H1 (cell line): Measurements from ENCODE around the gene ST14. TPM values are rescaled to one million over a fixed set of nuclear protein-coding genes. Genes with fewer than 3 reads are reported as not detected.

ENCODE experiments used
- polyA plus RNA-seq, 7 experiments: library from polyadenylated mRNA; depleted of rRNA in 3 of 7; stranded (reverse) in 5 of 7; unstranded in 2 of 7; fragments of >200 nt in 5 of 7; fragments of 200-250 nt in 2 of 7; gene quantifications; 1 replicate in 5 of 7; 2 replicates in 1 of 7; 4 replicates in 1 of 7; pipeline versions ENCODE4 v1.2.1 to v1.2.3, GENCODE V29; 2011 to 2013; ENCODE audit warnings: missing spikeins in 2 of 7, mixed read lengths in 2 of 7
- small RNA-seq: library from polyadenylated mRNA; stranded (forward); fragments of <200 nt; extraction: miRNeasy Mini kit (QIAGEN cat#:217004); gene quantifications from one replicate; pipeline ENCODE3, GENCODE V24; 2013; ENCODE audit not compliant: insufficient read depth
- total RNA-seq: library from RNA; stranded (reverse); fragmentation: NEBNext Ultra II Directional; extraction: Animal tissue kit (Norgen Biotek cat#: 25700); gene quantifications from 2 replicates; pipeline ENCODE4 v1.2.1, GENCODE V29; 2021

Gene ST14
- total and polyA plus RNA-seq, 2 of the 8 experiments (the other 6 are each of a cell fraction or from before 2014, with no cell fraction given): 22.4 to 24.9 TPM

Small RNA genes within 50 kb of the gene (small RNA-seq; reads per million reads assigned to genes)
- gene RF00015: not detected

Other genes starting within 250 kb of the ST14 start
- gene PRDM10, start 156.9 kb upstream of the ST14 start, total RNA-seq: 16.0 and 19.2 TPM in 2 replicates
- 15.5 and 20.8 TPM in 2 replicates for gene PRDM10, start 156.9 kb upstream of the ST14 start, polyA plus RNA-seq (2011; rRNA removed)
- gene APLP2, start 89.9 kb upstream of the ST14 start, total RNA-seq: 311 and 315 TPM in 2 replicates
- 222 and 254 TPM in 2 replicates for gene APLP2, start 89.9 kb upstream of the ST14 start, polyA plus RNA-seq (2011; rRNA removed)
- gene ZBTB44, start 155.1 kb downstream of the ST14 start, total RNA-seq: 146 and 158 TPM in 2 replicates
- gene ZBTB44, start 155.1 kb downstream of the ST14 start, polyA plus RNA-seq (2011; rRNA removed): 32.8 and 37.2 TPM in 2 replicates